Embryonic facial prominence (tissue), 1 donor: ENCODE results near the gene BMP4.

ENCODE experiments used
- DNase-seq: peaks from one replicate; pipeline ENCODE4 v3.0.0-alpha.2; 2016; ENCODE audit errors: extremely low spot score

Gene BMP4

DNA sequence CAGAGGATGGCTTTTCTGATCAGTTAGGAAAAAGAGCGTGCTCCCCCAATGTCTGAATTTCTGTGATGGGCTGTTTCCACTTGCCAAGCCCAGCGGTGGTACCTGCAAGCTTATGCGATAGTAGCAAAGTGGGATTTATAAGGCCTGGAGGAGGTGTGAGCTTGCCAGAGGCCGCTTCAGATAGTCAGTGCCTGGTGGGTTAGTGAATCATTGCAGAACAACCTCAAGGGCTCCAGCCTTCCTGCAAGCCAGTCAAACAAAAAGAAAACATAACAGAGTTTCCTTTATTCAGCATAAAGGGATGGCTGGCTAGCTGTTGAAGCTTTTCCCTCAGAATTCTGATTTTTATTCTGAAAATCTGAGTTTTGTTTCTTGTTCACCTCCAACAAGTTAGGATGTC lies 7.6 kb upstream of the BMP4 start:
- DNase-seq = no peak

DNA sequence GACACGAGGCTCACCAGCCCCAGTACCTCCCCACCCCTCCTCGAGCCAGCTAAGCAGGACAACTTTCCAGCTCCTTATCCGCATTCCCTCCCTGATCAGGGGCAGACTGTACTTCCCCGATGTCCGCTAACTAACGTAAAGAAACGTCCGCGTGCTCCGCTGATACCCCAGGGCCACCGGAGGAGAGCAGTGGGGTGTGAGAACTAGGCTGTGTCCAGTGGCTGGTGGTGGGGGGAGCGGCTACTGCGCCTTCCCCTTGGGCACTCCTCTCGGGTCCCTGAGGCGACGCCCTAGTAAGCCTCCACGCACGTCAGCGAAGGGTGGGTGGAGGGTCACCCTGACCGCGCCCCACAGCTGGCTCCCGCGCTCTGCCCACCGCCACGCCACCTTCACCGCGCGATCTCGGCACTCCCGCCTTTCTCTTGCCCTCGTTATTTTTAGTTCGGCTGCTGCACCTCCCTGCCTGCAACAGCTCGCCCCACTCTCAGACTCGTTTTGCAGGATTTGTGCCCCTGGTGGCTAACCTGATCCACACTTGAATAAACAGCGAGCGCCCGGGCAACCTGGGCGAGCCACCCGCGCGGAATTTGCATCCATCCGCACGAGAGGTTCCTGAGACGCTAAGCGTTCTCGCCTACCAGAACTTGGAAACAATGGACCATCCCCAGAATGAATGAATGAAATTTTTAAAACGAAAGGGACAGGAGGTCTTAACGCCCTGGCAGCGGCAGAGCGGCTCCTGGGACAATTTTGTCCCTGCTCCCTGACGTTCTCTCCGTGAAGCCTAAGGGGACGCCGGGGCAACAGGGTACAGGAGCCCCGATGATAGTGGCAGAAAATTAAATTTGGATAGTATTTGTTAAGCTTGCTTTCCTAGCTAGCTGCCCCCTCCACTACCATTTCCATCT lies 6.9 kb upstream of the BMP4 start:
- DNase-seq = no peak

- no peak for DNase-seq
These were observed 6.3 kb upstream of the BMP4 start for GRCh38 chr14:53962953-53963319.

DNA sequence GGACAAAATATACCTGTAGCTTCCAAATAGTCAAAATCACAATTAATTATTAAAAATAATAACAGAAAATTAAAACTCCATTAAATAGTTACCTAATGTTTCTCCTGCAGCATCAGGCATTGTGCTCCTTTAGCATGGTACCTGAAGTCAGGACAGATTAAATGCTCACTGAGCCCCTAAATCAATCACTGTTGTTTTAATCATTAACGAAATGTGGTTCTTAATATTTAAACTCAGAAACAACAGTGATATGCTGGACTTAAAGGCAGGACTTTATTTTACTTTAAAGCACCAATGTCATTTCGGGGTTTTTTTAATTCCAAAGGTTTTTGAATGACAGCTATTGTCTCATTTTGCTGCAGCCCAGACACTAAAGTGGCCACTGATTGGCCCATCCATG lies 2.0 kb upstream of the BMP4 start:
- DNase-seq = no peak

GRCh38 chr14:53957739-53958138 lies 1.1 kb upstream of the BMP4 start:
- DNase-seq = no peak

DNA sequence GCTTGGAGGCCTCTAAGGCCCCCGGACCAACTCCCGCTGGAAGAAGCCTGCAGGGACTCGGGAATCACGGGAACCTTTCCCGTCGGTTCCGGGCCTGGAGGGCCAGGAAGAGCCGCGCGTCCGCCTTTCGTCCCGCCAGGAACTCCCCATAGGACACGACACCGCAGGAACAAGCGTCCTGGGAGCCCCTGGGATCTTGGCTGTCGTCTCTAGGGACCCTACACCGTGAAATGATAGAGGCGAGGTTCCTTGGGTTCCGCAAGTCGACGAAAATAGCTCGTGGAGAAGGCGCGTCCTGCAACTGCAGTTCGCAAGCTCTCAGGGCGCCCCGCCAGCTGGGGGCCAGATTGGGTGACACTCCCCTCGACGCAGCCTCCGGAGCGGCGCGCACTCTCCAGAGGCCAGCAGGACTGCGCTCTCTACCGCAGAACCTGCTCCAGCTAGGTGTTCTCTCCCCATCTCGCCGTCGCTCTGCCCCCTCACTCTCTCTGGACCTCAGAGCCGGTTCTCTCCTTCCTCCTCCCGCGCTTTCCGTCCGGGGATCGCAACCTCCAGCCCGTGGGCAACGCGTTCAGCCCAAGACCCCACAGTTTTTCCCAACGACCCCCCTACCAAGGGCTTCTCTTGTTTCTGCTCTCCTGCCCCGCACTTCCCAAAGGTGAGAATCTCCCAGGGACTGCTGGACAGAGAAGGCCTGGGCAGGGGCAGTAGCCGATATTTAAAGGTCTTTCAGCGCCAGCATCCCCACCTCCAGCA lies 776 bp downstream of the BMP4 start:
- DNase-seq = no peak

- DNase-seq = no peak
These were observed 1.4 kb downstream of the BMP4 start for GRCh38 chr14:53955229-53955556.

GRCh38 chr14:53954551-53955228 lies 1.9 kb downstream of the BMP4 start:
- DNase-seq = no peak

GRCh38 chr14:53953828-53954550 lies 2.6 kb downstream of the BMP4 start:
- no peak for DNase-seq

DNA sequence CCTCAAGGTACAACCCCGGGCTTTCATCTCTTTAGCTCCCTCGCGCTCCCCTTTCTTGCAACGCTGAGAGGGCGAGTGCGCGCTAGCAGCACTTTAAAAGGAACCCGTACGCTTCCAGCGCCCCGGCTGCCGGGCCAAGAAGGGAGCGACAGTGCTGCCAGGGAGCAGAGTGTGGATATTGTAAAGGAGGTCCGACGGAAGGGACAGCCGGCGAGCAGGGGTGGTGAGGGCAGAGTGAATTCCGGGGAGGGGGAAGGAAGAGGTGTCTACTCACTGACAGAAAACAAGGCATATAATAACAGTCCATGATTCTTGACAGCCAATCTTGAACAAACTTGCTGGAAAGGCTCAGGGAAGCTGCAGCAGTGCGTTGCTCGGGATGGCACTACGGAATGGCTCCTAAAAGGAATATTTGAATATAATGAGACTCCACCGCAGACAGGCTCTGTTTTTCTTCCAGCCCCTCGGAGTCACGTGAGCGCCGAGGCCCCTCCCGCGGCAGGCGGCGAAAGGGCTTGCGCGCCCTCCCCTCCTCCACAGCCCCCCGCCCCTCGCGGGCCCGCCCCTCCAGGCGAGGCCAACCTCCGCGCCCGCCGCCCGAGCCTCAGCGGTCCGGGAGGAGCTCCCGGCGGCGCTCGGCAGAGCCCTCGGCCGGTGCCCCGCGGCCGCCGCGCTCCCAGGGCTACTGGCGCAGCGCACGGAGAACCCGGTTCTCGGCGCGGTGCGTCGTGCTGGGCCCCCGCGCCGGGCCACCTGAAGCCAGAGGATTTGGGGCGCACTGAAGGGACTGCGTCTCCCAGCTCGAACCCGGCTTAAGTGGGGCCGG lies 3.4 kb downstream of the BMP4 start:
- peak; percentile 81 for DNase-seq

DNA sequence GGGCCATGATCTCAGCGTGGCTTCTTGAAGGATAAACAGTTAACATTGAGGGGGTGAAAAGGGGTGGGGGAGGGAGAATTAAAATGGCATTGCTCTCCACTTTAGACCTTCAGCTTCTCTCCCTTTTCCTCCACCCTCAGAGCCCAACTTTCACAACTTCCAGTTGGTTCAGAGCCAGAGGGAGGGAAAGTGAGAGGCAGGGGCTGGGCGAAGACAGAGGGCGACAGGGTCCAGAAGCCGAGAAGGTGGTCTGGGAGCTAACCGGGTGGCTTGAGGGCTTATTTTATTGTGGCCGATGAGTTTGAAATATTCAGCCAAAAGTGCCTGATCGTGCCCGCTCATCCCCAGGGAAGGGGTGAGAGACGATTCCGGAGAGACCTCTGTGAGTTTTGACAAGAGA lies 4.1 kb downstream of the BMP4 start:
- DNase-seq = no peak

GRCh38 chr14:53951627-53952303 lies 4.9 kb downstream of the BMP4 start:
- no peak for DNase-seq

DNA sequence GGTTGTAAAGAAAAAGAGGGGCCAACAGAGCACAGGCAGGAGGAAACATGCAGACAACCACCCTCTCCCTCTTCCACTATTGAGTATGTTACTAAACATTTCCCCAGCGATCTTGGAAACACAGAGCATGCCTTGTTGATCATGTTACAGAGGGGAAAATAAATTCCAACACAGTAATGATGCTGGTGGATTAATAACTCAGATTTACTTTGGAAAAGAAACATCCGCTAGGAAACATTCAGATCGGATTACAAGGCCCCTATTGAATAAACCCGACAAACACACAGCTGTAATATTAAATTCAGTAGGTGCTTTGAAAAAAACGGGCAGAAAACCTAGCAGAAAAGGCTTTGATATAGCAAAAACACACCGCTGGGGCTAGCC lies 5.4 kb downstream of the BMP4 start:
- DNase-seq = no peak

GRCh38 chr14:53950031-53950793 lies 6.4 kb downstream of the BMP4 start:
- DNase-seq = no peak

DNA sequence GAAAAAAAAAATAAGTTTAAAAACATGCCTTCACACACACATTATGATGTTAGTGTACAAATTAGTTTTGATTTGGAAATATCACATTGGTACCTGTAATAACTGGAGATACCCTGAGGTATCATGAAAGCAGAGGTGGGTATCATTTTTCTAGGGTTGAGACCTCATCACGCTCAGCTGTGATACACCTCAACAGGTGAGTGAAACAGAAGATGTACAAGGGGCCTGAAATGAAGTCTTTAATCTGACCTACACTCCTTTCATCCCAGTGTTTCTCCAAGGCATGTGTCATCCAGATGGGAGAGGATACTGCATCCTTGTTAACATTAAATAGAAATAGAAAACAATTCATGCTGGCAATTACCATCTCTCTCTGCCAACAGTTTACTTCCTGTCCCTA lies 7.4 kb downstream of the BMP4 start:
- DNase-seq = no peak

- no peak for DNase-seq
These were observed 8.3 kb downstream of the BMP4 start for GRCh38 chr14:53948205-53948884.

DNA sequence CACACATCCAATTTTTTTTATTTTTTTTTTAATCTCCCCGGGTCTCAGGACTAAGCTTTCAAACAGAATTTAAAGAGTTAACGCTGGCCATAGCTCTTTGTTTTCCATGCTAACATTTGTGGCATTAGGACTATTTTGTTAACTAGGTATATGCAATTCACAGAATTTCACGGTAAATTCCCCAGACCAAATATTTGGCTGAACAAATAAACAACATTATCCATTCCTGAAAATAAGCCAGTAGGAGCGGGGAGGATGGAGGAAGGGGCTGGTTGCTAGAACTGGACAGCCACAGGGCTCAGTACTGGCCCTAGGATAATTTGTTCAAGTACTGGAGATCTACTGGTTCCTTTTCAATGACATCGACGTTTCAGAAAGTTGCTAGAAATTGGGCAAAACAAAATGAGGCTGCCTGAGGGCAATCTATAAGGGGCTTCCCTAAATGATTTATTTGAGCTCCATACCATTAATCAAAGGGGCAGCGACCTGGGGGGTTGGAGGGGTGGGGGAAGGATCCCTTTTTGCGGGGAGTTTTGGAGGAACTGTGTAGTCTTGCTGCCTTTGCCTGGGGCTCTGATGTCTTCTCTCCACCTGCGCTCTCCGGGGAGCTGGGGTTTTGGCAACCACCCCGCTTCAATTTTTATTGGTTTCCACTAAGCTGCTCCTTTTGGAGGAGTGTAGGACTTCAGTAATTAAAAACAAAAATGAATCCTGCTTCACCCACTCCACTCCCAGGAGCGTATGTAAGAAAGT lies 9.0 kb downstream of the BMP4 start:
- DNase-seq = no peak

- DNase-seq = no peak
These were observed 9.6 kb downstream of the BMP4 start for GRCh38 chr14:53947094-53947445.
